C1 segment of cervical spinal cord (tissue), 14 donors: ENCODE data around the gene NISCH.
A peak's percentile ranks its signal among the peaks of the same experiment; 100 is the strongest.

Experiments used
- DNase-seq, 14 donors: peaks; one replicate each; lab custom pipeline; 2025; lab: John Stamatoyannopoulos, UW

NISCH gene

DNA sequence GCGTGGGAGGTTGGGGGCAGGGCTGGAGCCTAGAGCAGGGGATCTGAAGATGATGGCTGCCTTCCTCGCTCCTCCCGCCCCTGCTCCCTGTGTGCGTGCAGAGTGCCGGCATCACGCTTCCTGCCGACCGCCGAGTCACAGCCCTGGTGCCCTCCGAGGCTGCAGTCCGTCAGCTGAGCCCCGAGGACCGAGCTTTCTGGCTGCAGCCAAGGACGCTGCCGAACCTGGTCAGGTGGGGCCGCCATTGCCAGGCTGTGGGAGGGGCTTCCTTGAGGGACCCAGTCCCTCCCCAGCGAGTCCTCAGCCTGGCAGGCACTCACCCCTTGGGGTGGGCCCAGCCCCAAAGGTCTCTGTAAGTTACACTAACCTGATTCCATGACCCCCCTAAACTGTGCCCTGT is 57.3 kb downstream of the NISCH start:
- no peak for DNase-seq

DNA sequence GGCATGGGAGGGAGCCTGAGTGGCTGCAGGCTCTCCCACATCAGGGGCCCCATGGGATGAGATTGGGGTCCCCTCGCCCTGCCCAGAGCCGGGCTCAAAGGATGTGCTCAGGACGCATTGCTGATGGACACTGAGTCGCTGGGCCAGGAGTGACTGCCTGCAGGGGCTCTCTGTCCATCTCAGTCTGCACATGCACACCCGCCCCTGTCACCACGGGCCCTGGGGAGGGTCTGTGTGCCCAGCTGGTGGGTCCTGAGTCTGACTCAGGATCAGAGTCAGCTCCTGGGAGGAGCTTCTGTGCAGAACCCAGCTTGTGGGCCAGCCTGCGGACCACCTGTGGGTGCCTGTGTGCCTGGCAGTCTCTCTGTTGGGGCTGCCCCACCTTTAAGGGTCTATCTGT is 57.9 kb downstream of the NISCH start:
- no peak for DNase-seq

DNA sequence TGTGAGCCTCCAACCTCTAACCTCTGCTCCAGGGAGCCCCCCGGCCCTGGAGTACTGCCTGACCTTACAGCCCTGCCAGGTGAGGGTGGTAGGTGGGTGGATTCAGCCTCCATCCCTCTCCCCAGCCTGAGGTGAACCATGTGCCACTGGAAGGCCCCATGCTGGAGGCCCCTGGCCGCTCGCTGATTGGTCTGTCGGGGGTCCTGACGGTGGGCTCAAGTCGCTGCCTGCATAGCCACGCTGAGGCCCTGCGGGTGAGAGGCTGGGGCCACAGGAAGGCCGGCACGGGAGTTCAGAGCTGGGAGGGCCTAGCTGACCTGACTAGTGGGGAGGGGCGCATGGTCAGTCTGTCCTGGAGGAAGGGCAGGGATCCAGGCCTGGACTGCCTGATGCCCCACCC is 59.2 kb downstream of the NISCH start:
- DNase-seq, result no peak

DNA sequence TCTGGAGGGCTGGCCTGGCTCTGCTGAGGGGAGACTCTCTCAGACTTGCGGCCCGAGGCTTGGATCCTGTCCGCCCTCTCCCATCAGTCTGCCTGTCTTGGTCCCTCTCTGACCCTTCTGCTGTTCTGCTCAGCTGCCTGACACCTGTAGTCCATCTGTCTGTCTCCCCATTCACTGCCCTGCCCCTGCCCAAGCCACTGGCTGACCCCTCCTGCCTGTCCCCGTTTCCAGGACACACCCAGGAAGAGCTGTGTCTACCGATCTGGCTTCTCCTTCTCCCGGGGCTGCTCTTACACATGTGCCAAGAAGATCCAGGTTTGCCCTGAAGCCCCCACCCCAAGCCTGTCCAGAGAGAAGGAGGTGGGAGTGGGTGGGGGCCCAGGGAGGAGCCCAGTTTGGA is 59.8 kb downstream of the NISCH start:
- no peak for DNase-seq

DNA sequence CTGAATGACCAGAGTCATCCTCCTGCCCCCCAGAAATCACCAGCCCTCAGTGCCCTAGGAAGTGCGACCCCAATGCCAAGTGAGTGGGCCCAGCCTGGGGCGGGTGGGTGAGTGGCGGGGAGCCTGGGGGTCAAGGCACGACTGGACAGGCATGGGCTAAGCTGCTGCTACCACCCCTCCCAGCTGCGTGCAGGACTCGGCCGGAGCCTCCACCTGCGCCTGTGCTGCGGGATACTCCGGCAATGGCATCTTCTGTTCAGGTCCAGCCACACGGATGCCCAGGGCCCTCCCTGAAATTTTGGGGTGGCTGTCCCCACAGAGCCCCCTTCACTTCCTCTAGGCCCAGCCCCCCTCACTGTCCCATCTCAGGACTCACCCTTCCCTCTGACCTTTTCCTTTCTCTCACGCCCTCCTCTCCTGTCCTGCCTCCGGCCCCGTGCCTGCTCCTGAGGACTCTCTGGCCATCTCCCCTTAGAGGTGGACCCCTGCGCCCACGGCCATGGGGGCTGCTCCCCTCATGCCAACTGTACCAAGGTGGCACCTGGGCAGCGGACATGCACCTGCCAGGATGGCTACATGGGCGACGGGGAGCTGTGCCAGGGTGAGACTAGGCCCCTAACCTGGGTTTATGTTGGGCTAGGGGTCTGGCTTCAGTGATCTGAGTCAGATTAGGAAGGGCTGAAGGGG is 61.2 kb downstream of the NISCH start:
- DNase-seq, result no peak

DNA sequence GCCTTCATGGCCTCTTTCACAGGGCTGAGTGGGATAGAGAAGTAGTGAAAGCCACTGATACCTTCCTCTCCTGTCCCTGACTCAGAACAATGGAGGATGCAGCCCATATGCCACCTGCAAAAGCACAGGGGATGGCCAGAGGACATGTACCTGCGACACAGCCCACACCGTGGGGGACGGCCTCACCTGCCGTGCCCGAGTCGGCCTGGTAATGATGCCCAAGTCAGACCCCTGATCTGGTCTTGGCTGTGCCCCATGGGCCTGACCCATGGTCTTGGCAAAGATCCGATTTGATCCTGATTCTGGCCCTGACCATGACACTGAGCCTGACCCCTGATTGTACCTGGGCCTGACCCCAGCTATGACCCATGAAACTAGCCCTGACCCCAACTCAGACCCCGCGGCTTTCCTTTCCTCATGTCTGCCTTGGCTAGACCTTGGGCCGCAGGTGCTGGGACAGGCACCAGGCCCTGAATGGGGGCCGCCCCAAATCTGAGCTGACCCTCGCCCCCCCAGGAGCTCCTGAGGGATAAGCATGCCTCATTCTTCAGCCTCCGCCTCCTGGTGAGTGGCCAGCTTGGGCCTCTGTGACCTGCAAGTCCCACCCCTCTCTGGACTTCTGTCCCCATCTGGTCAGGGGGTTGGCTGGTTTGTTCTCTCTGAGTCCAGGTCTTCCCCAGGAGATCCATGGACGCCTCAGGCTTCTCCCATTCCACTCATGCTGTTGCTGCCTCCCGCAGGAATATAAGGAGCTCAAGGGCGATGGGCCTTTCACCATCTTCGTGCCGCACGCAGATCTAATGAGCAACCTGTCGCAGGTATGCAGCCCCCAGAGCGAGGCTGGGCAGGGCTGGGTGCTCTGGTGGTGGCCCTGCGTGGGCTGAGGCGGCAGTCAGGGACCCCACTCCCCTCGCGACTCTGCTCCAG is 62.7 kb downstream of the NISCH start:
- no peak for DNase-seq

DNA sequence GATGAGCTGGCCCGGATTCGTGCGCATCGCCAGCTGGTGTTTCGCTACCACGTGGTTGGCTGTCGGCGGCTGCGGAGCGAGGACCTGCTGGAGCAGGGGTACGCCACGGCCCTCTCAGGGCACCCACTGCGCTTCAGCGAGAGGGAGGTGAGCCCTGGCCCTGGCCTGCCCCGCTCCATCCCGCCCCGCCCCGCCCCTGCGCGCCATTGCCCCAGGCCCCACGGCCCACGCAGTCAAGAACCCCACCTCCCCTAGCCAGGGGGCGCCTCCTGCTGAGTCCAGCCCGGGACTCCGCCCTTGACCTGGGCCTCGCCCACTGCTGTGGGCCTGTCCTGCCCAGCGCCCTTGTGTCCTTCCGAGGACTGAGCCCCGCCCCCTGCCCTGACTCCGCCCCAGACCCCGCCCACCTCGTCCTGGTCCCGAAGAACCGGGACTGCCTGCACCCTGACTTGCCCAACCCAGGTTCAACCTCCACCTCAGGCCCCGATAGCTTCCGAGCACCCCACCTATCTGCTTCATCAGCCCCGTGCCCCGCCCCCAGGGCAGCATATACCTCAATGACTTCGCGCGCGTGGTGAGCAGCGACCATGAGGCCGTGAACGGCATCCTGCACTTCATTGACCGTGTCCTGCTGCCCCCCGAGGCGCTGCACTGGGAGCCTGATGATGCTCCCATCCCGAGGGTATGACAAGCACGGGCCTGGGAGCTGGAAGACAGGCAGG is 63.5 kb downstream of the NISCH start:
- no peak for DNase-seq

DNA sequence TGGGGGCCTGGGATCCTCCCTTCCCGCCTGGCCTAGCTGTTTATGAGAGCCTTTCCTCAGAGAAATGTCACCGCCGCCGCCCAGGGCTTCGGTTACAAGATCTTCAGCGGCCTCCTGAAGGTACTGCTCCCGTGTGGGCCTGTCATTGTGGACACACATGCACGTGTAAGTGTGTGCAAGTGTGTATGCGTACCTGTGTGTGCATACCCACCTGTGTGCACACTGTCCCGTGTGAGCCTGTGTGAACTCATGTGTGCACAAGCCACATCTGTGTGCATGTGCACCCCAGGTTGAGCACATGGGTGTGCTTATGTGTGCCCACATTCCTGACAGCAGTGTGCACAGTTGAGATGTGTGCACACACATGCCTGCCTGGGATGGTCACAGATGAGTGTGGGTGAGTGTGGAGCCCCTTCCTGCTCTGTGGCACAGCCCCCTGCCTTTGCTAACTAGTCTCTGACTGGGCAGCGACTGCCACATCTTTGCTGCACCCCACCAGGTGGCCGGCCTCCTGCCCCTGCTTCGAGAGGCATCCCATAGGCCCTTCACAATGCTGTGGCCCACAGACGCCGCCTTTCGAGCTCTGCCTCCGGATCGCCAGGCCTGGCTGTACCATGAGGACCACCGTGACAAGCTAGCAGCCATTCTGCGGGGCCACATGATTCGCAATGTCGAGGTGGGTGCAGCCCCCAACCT is 64.2 kb downstream of the NISCH start:
- no peak for DNase-seq

DNA sequence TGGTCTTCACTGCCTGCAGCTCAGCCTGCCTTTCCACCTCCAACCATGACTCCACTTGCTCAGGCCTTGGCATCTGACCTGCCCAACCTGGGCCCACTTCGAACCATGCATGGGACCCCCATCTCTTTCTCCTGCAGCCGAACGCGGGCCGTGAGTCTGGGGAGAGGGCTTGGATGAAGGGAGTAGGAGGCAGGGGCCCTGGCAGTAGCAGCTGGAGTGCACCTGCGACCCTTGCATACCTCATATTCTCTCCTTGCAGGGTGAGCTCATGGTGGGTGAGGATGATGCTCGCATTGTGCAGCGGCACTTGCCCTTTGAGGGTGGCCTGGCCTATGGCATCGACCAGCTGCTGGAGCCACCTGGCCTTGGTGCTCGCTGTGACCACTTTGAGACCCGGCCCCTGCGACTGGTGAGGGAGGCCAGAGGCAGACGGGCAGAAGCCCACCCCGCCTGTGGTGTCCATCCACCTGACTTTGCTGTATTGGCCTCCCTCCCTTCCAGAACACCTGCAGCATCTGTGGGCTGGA is 64.8 kb downstream of the NISCH start:
- DNase-seq, result no peak

DNA sequence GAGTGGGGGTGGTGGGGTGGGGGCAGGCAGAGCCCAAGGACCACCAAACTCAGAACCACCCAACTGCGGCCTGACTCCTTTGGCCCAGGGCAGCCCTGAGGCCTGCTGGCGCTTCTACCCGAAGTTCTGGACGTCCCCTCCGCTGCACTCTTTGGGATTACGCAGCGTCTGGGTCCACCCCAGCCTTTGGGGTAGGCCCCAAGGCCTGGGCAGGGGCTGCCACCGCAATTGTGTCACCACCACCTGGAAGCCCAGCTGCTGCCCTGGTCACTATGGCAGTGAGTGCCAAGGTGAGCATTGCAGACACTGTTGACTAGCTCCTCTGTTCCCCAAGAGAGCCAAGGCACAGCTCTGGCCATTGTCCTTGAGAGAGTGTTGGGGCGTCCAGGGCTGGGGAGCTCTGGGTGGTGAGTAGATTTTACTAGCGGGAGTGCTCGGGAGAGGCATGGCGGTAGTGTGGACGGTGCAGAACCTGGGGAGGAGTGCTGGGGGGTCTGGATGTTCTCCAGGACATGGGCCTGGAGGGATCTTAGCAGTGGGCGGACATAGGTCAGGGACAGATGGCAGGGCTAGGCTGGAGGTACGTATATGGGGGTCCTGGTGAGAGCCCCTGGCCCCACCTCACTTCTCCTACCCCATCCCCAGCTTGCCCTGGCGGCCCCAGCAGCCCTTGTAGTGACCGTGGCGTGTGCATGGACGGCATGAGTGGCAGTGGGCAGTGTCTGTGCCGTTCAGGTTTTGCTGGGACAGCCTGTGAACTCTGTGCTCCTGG is 65.5 kb downstream of the NISCH start:
- no peak for DNase-seq

DNA sequence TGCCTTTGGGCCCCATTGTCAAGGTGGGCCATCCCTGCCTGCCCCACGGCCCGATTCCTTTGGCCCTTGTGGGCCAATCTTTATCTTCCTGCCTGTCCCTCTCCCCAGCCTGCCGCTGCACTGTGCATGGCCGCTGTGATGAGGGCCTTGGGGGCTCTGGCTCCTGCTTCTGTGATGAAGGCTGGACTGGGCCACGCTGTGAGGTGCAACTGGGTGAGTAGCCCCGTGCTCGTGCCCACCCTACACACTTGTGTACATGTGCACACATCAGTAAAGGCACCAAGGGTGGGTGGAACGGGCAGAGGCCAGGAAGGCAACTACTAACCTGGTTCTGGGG is 66.1 kb downstream of the NISCH start:
- DNase-seq, result no peak

DNA sequence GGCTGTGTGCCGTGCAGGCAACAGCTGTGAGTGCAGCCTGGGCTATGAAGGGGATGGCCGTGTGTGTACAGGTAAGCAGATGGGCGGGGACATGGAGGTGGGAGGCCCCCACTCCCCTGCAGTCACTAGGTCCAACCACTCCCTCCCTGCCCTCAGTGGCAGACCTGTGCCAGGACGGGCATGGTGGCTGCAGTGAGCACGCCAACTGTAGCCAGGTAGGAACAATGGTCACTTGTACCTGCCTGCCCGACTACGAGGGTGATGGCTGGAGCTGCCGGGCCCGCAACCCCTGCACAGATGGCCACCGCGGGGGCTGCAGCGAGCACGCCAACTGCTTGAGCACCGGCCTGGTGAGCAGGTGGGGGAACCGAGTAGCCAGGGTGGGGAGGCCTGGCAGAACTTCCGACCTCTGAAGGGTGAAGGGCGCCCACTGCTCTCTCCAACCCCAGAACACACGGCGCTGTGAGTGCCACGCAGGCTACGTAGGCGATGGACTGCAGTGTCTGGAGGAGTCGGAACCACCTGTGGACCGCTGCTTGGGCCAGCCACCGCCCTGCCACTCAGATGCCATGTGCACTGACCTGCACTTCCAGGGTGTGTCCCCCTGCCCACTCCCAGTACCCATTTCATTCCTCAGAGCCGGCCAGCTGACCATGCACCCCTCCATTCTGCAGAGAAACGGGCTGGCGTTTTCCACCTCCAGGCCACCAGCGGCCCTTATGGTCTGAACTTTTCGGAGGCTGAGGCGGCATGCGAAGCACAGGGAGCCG is 66.7 kb downstream of the NISCH start:
- peak in 1 of 14 donors; percentile 73 for DNase-seq

DNA sequence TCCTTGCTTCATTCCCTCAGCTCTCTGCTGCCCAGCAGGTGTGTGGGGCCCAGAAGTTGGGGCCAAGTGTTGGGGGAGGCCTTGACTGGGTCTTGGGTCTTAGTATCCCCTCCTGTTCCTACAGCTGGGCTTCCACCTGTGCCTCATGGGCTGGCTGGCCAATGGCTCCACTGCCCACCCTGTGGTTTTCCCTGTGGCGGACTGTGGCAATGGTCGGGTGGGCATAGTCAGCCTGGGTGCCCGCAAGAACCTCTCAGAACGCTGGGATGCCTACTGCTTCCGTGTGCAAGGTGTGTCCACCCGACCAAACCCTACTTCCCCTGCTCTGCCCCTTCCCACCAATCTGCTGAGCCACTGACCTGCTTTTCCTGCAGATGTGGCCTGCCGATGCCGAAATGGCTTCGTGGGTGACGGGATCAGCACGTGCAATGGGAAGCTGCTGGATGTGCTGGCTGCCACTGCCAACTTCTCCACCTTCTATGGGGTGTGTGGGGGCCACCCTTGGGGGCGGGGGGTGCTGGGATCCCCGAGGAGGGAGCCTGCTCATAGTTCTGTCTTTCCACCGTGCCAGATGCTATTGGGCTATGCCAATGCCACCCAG is 67.3 kb downstream of the NISCH start:
- DNase-seq, result no peak

DNA sequence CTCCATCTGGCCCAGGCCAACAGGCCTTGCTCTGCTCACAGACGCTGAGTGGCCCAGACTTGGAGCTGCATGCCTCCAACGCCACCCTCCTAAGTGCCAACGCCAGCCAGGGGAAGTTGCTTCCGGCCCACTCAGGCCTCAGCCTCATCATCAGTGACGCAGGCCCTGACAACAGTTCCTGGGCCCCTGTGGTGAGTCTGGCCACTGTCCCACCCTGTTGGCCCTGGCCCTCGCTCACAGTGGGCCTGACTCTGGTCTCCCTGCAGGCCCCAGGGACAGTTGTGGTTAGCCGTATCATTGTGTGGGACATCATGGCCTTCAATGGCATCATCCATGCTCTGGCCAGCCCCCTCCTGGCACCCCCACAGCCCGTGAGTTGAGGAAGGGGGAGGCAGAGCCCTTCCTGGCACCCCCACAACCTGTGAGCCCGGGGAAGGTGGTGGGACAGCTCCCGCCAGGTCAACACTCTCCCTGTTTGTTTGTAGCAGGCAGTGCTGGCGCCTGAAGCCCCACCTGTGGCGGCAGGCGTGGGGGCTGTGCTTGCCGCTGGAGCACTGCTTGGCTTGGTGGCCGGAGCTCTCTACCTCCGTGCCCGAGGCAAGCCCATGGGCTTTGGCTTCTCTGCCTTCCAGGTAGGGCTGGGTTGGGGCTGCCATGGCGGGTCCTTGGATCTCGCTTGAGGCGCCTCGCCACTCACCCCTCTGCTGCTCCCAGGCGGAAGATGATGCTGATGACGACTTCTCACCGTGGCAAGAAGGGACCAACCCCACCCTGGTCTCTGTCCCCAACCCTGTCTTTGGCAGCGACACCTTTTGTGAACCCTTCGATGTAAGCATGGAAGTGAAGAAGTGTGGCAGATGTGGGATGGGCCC is 68.2 kb downstream of the NISCH start:
- DNase-seq, result no peak

DNA sequence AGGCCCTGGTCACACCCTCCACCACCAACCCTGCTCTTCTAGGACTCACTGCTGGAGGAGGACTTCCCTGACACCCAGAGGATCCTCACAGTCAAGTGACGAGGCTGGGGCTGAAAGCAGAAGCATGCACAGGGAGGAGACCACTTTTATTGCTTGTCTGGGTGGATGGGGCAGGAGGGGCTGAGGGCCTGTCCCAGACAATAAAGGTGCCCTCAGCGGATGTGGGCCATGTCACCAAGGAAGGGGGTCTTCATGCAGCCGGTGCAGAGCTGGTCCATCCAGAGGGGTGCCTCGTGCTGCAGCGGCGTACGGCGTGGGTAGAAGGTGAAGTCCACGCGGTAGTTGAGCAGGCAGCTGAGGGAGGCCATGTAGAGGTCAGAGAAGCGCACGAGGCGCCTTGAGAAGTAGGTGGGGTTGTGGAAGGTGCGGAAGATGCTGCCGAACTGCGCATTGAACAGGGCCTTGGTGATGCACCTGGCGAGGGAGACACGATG is 68.9 kb downstream of the NISCH start:
- no peak for DNase-seq

DNA sequence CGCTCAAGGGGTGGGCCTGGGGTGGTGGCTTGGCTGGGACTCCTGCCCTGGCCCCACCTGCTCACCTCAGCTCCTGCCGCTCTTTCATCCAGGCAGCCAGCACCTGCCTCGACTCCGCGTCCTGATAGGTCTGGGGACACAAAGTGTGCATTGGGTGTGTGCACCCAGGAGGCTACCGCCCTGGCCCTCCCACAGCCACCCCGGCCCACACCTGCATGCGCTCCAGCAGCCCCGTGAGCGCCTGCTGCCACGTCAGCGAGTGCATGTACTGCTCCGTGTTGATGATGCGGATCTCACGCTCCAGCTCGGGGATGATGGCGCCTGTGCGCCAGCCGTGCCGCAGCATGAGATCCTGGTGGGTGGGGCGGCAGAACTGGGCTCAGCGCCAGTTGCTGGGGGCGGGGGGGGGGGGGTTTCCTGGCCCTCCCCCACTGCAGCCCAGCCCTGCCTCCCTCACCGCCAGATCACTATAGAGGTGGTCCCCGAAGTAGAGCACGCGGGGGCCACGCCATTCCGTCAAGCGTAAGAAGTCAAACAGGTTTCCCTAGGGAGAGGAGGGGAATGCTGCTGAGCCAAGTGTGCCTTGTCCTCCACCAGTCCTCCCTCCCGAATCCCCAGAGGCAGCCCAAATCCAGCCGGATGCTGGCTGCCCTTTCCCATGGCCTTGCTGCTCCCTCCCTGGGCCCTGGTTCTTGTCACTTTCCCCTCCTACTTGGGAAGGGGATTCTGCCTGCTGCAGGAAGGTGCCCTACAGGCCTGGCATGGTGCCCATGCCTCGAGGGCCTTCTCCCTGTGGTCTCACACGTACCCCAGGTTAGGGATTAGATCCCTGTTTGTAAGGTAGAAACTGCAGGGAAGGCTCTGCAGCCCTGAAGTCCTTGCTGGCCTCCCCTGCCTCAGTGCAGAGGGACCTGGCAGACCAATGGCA is 69.6 kb downstream of the NISCH start:
- no peak for DNase-seq
